H9 (cell line): ENCODE results near the gene CSMD2. TPM values are rescaled to one million over a fixed set of nuclear protein-coding genes. Genes with fewer than 3 reads are reported as not detected.

ENCODE experiments used
- DNase-seq: peaks from one replicate; pipeline ENCODE4 v3.0.0-alpha.2; 2017
- H2AFZ ChIP-seq: one replicate; pipeline ENCODE4 v1.6.1; 2013; ENCODE audit warnings: mild to moderate bottlenecking, low read length, control low read depth, moderate library complexity
- H2AK5ac ChIP-seq: 2 replicates; pipeline ENCODE4 v1.6.1; 2013; ENCODE audit warnings: low read length, control low read depth, mixed read lengths; ENCODE audit not compliant: insufficient read length
- H2BK120ac ChIP-seq: one replicate; pipeline ENCODE4 v1.6.1; 2013; ENCODE audit warnings: low read depth, mild to moderate bottlenecking, low read length, control low read depth, inconsistent platforms; ENCODE audit not compliant: poor library complexity, severe bottlenecking
- H2BK12ac ChIP-seq: 2 replicates; pipeline ENCODE4 v1.6.1; 2013; ENCODE audit warnings: low read length, control low read depth, mixed read lengths, low read depth; ENCODE audit not compliant: insufficient read length
- H2BK15ac ChIP-seq: 2 replicates; pipeline ENCODE4 v1.6.1; 2013; ENCODE audit warnings: low read depth, low read length, control low read depth
- H2BK20ac ChIP-seq: one replicate; pipeline ENCODE4 v1.6.1; 2013; ENCODE audit warnings: low read depth, mild to moderate bottlenecking, low read length, control low read depth, inconsistent platforms; ENCODE audit not compliant: poor library complexity, severe bottlenecking
- H2BK5ac ChIP-seq: 2 replicates; pipeline ENCODE4 v1.6.1; 2013; ENCODE audit warnings: low read length, control low read depth, mixed read lengths; ENCODE audit not compliant: insufficient read length
- H3K14ac ChIP-seq: 2 replicates; pipeline ENCODE4 v1.6.1; 2013; ENCODE audit warnings: low read length, control low read depth; ENCODE audit not compliant: insufficient read depth
- H3K18ac ChIP-seq: 2 replicates; pipeline ENCODE4 v1.6.1; 2013; ENCODE audit warnings: low read depth, mild to moderate bottlenecking, mixed read lengths, low read length, control low read depth; ENCODE audit not compliant: insufficient read length
- H3K23ac ChIP-seq: 2 replicates; pipeline ENCODE4 v1.6.1; 2013; ENCODE audit warnings: low read length, control low read depth, mixed read lengths, low read depth; ENCODE audit not compliant: insufficient read length
- H3K23me2 ChIP-seq: 2 replicates; pipeline ENCODE4 v1.6.1; 2013; ENCODE audit warnings: low read depth, mild to moderate bottlenecking, mixed read lengths, low read length, control low read depth; ENCODE audit not compliant: insufficient read length, poor library complexity, severe bottlenecking
- H3K27ac ChIP-seq: 2 replicates; pipeline ENCODE4 v1.5.1; 2013; ENCODE audit warnings: low read length, control low read depth, mixed read lengths, low read depth; ENCODE audit not compliant: insufficient read length
- H3K27me3 ChIP-seq: 2 replicates; pipeline ENCODE4 v1.6.1; 2013; ENCODE audit warnings: low read length, control low read depth, inconsistent platforms; ENCODE audit not compliant: insufficient read depth
- H3K4ac ChIP-seq: 2 replicates; pipeline ENCODE4 v1.6.1; 2013; ENCODE audit warnings: low read depth, mild to moderate bottlenecking, control low read depth, inconsistent platforms, low read length, moderate library complexity
- H3K4me1 ChIP-seq: 2 replicates; pipeline ENCODE4 v1.6.1; 2013; ENCODE audit warnings: low read length, control low read depth, inconsistent platforms; ENCODE audit not compliant: insufficient read depth
- H3K4me2 ChIP-seq: 2 replicates; pipeline ENCODE4 v1.6.1; 2013; ENCODE audit warnings: low read length, control low read depth, mixed read lengths; ENCODE audit not compliant: insufficient read length, insufficient read depth
- H3K56ac ChIP-seq: 2 replicates; pipeline ENCODE4 v1.6.1; 2013; ENCODE audit warnings: low read depth, mild to moderate bottlenecking, mixed read lengths, low read length, control low read depth; ENCODE audit not compliant: insufficient read length
- H3K79me1 ChIP-seq: 2 replicates; pipeline ENCODE4 v1.6.1; 2013; ENCODE audit warnings: low read depth, mild to moderate bottlenecking, moderate library complexity, low read length, control low read depth, inconsistent platforms; ENCODE audit not compliant: insufficient read depth, poor library complexity, severe bottlenecking
- H3K79me2 ChIP-seq: 2 replicates; pipeline ENCODE4 v1.6.1; 2013; ENCODE audit warnings: low read length, control low read depth, inconsistent platforms; ENCODE audit not compliant: insufficient read depth
- H3K9ac ChIP-seq: 2 replicates; pipeline ENCODE4 v1.6.1; 2013; ENCODE audit warnings: low read length, control low read depth, mixed read lengths; ENCODE audit not compliant: insufficient read length; ENCODE audit errors: extremely low read depth
- H3K9me3 ChIP-seq: one replicate; pipeline ENCODE4 v1.6.1; 2013; ENCODE audit warnings: low read depth, low read length, inconsistent platforms; ENCODE audit not compliant: control insufficient read depth
- H3T11ph ChIP-seq: one replicate; pipeline ENCODE4 v1.6.1; 2013; ENCODE audit warnings: mild to moderate bottlenecking, low read length, control low read depth, inconsistent platforms
- H4K20me1 ChIP-seq: one replicate; pipeline ENCODE4 v1.6.1; 2013; ENCODE audit not compliant: control insufficient read depth, insufficient read length, insufficient read depth
- H4K5ac ChIP-seq: 2 replicates; pipeline ENCODE4 v1.6.1; 2013; ENCODE audit warnings: low read depth, mild to moderate bottlenecking, mixed read lengths, low read length, control low read depth; ENCODE audit not compliant: insufficient read length
- H4K8ac ChIP-seq: replicated peaks from 2 replicates; pipeline ENCODE4 v1.6.1; 2013; ENCODE audit warnings: low read length, control low read depth, mixed read lengths, low read depth; ENCODE audit not compliant: insufficient read length
- H4K91ac ChIP-seq: 2 replicates; pipeline ENCODE4 v1.6.1; 2013; ENCODE audit warnings: low read depth, mild to moderate bottlenecking, moderate library complexity, mixed read lengths, low read length, control low read depth; ENCODE audit not compliant: insufficient read length
- H3K27ac Mint-ChIP-seq, 3 experiments: 2 replicates in 2 of 3; 3 replicates in 1 of 3; pipeline ENCODE4 v1.8.0; 2020 to 2021; ENCODE audit warnings: mixed read lengths in 3 of 3, mild to moderate bottlenecking in 1 of 3, moderate library complexity in 1 of 3
- H3K27me3 Mint-ChIP-seq: 2 replicates; pipeline ENCODE4 v1.8.0; 2021; ENCODE audit warnings: low read depth, mild to moderate bottlenecking, moderate library complexity, mixed read lengths
- H3K36me3 Mint-ChIP-seq, 3 experiments: 2 replicates in 2 of 3; 3 replicates in 1 of 3; pipeline ENCODE4 v1.8.0; 2020 to 2021; ENCODE audit warnings: low read depth in 3 of 3, mixed read lengths in 3 of 3; ENCODE audit not compliant: insufficient read depth in 1 of 3
- H3K4me1 Mint-ChIP-seq, 2 experiments: 2 replicates each; pipeline ENCODE4 v1.8.0; 2020; ENCODE audit warnings: mixed read lengths in 2 of 2
- H3K4me3 Mint-ChIP-seq, 2 experiments: 2 replicates in 1 of 2; 3 replicates in 1 of 2; pipeline ENCODE4 v1.8.0; 2020 to 2021; ENCODE audit warnings: mild to moderate bottlenecking in 2 of 2, mixed read lengths in 2 of 2, moderate library complexity in 1 of 2
- H3K9me3 Mint-ChIP-seq, 2 experiments: 2 replicates in 1 of 2; 3 replicates in 1 of 2; pipeline ENCODE4 v1.8.0; 2020; ENCODE audit warnings: mild to moderate bottlenecking in 2 of 2, mixed read lengths in 2 of 2, moderate library complexity in 1 of 2
- CTCF ChIP-seq: fragments of 200-600 bp; sonication (generic); conservative IDR thresholded peaks from 3 replicates; pipeline ENCODE4 v1.8.0; 2021; ENCODE audit warnings: antibody characterized with exemption, mild to moderate bottlenecking
- WGBS: extraction: QIAGEN DNeasy Blood & Tissue Kit; methylation state at CpG from one replicate; pipeline ENCODE4 v1.1.7; 2013; ENCODE audit warnings: missing lambda C conversion rate, low lambda C conversion rate, mixed read lengths; ENCODE audit not compliant: insufficient read length; ENCODE audit errors: extremely low coverage; 5-methylcytosine and 5-hydroxymethylcytosine counted together
- total RNA-seq: library from RNA; stranded (reverse); gene quantifications from 2 replicates; pipeline ENCODE4 v1.2.1, GENCODE V29; 2021

CSMD2 gene
- total RNA-seq, 1 experiment from 2014 or later, result 6.4 TPM

- Histone ChIP-seq H2AK5ac (no peak overlapping the region), H4K91ac (no peak overlapping the region), H3K56ac (no peak overlapping the region), H3K4me2 (no peak overlapping the region), H3K4me1 (no peaks in the 10 kb centered on the region), H3T11ph (no peak overlapping the region), H3K9me3 (no peaks in the 10 kb centered on the region), H3K14ac (no peak overlapping the region), H2BK5ac (no peak overlapping the region), H3K9ac (no peak overlapping the region), H2BK12ac (no peak overlapping the region), H4K5ac (no peak overlapping the region), H3K23me2 (no peaks in the 10 kb centered on the region), H2BK20ac (no peak overlapping the region), H3K27ac (no peak overlapping the region), H2BK15ac (no peak overlapping the region), H2AFZ (no peak overlapping the region), H3K79me2 (no peaks in the 10 kb centered on the region), H3K27me3 (no peaks in the 10 kb centered on the region), H3K18ac (no peak overlapping the region), H2BK120ac (no peak overlapping the region), H4K8ac (no peak overlapping the region), H3K4ac (no peak overlapping the region), H4K20me1 (no peaks in the 10 kb centered on the region), H3K23ac (no peak overlapping the region), H3K79me1 (no peaks in the 10 kb centered on the region)
- H3K27ac Mint-ChIP-seq, result peak overlapping the region in 1 of 3 experiments; percentile 13; a peak in 3 of 7 replicates
- WGBS, result no CpG with 5 or more reads among the region's 12 CpGs
- no peaks in the 10 kb centered on the region for H3K4me1 Mint-ChIP-seq
- H3K27me3 Mint-ChIP-seq, result peaks cover 1% of the 10 kb centered on the region; the same call in 1 of the 2 replicates
- no peak for TF ChIP-seq CTCF
- peaks cover 0 to 1% (median 0%) of the 10 kb centered on the region in 3 experiments; a peak in 1 of 7 replicates for H3K36me3 Mint-ChIP-seq
- H3K9me3 Mint-ChIP-seq, result no peaks in the 10 kb centered on the region
- H3K4me3 Mint-ChIP-seq, result no peak overlapping the region
- DNase-seq, result no peak
Observed at GRCh38 chr1:33607444-33608005, 557.5 kb downstream of the CSMD2 start.
